Peyer's patch (tissue), 4 donors: ENCODE data around the gene NFATC3.

Experiments
- POLR2A ChIP-seq, 2 donors: fragments of 450-650 bp; IDR thresholded peaks; one replicate each; pipeline ENCODE4 v1.5.1; 2017; ENCODE audit warnings: antibody characterized with exemption in 2 of 2, mild to moderate bottlenecking in 2 of 2, moderate library complexity in 2 of 2
- TF ChIP-seq, protein P1 (sequence below), 6 experiments: fragments of 450-650 bp in 4 of 6; fragments of 200-600 bp in 2 of 6; sonication (generic) in 1 of 6; IDR thresholded peaks; one replicate each; pipeline ENCODE4 v1.5.1; 2017 to 2019; ENCODE audit warnings: antibody characterized with exemption in 6 of 6, mild to moderate bottlenecking in 3 of 6, moderate library complexity in 1 of 6

DNA sequence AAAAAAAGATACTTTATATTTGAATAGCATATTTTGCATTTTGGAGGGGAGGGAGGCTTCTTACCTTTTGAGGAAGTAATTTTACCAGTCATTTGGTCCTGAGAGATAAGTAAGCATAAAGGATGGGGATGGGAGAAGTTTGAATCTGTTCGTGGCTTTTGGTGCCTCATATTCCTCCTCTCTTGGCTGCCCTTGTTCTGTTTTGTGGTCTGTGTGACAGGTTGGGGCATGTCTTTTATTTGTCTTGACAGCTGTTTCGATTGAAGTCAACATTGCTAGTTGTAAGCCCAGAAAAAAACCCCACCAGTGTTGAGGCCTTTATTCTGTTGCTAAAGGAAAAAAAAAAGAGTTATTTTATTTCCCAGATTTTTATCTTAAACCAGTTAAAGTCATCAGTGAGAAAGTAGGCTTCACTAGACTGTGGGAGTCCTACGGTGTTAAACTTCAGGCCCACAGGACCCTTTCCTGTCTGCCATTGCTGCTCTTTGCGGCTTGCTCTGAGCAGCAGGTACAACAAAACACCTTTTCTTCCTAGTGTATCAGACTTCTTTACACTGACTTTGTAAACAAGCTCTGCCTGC lies 190.5 kb downstream of the NFATC3 start:
- TF ChIP-seq, protein P1, sequence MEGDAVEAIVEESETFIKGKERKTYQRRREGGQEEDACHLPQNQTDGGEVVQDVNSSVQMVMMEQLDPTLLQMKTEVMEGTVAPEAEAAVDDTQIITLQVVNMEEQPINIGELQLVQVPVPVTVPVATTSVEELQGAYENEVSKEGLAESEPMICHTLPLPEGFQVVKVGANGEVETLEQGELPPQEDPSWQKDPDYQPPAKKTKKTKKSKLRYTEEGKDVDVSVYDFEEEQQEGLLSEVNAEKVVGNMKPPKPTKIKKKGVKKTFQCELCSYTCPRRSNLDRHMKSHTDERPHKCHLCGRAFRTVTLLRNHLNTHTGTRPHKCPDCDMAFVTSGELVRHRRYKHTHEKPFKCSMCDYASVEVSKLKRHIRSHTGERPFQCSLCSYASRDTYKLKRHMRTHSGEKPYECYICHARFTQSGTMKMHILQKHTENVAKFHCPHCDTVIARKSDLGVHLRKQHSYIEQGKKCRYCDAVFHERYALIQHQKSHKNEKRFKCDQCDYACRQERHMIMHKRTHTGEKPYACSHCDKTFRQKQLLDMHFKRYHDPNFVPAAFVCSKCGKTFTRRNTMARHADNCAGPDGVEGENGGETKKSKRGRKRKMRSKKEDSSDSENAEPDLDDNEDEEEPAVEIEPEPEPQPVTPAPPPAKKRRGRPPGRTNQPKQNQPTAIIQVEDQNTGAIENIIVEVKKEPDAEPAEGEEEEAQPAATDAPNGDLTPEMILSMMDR (IDR thresholded peaks at IDR 0.05): no peak
- no peak for TF ChIP-seq POLR2A (IDR thresholded peaks at IDR 0.05)
